22Rv1 (cell line): ENCODE results near the gene EIF3L.

ENCODE experiments used
- ZFX ChIP-seq: fragments of 450-650 bp; IDR thresholded peaks from 2 replicates; pipeline ENCODE4 v1.6.1; 2017; ENCODE audit warnings: antibody characterized with exemption, borderline replicate concordance
- TF ChIP-seq, protein P1 (sequence below): fragments of 450-650 bp; IDR thresholded peaks from 2 replicates; pipeline ENCODE4 v1.5.1; 2017; ENCODE audit warnings: mild to moderate bottlenecking

DNA sequence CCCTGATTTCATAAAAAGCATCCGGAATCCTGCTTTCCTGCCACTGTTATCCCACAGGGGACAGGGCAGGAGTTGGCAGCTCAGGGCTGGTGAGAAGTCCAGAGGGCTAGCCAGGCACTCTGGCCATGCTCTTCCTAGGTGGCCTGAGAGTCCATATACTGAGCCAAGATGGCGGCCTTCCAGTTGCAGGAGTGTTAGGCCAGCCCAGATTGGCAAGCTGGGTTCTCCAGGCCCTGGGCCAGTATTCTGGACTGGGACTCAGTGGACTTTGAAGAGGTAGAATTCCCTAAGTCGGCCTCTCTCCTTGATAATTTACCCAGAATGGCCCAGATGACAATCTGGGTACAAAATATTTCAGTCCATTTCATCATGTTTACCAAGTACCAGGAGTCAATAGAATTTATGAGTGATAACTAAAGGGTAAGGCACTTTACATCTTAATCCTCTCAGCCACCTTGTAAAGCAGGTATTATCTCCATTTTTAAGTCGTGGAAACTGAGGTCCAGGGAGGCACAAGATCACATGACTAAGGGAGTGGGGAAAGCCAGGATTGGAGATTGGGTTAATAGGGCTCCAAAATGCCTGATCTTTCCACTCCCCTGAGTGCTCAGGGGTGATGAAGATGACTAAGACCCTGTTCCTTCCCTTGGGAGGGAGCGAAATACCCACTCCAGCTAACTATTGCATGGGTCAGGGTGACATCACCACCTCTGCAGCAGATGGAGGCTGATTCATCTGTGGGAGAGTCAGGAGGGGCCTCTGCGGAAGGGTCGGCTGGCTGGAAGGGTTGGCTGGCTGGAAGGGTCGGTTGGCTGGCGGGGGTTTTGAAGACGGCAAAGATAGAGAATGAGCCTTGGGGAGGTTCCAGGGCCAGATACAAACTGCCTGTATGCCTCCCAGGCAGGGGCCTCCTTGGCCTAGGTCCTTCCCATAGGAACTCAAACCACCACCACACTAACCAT is 55.6 kb downstream of the EIF3L start:
- TF ChIP-seq, protein P1, sequence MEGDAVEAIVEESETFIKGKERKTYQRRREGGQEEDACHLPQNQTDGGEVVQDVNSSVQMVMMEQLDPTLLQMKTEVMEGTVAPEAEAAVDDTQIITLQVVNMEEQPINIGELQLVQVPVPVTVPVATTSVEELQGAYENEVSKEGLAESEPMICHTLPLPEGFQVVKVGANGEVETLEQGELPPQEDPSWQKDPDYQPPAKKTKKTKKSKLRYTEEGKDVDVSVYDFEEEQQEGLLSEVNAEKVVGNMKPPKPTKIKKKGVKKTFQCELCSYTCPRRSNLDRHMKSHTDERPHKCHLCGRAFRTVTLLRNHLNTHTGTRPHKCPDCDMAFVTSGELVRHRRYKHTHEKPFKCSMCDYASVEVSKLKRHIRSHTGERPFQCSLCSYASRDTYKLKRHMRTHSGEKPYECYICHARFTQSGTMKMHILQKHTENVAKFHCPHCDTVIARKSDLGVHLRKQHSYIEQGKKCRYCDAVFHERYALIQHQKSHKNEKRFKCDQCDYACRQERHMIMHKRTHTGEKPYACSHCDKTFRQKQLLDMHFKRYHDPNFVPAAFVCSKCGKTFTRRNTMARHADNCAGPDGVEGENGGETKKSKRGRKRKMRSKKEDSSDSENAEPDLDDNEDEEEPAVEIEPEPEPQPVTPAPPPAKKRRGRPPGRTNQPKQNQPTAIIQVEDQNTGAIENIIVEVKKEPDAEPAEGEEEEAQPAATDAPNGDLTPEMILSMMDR, result no peak
- TF ChIP-seq ZFX, result no peak
